Activated CD4-positive, alpha-beta T cell treated with anti-CD3 and anti-CD28 coated beads for 48 hours (primary cell): ENCODE data around the gene METRNL.
"Not testable (repeated sequence)": the region's sequence is repeated elsewhere in the genome, so short reads cannot be mapped to it uniquely, and the experiment has no call there.

ENCODE experiments used
- DNase-seq: peaks from one replicate; pipeline ENCODE4 v3.0.0-alpha.2; 2020

Gene METRNL

DNA sequence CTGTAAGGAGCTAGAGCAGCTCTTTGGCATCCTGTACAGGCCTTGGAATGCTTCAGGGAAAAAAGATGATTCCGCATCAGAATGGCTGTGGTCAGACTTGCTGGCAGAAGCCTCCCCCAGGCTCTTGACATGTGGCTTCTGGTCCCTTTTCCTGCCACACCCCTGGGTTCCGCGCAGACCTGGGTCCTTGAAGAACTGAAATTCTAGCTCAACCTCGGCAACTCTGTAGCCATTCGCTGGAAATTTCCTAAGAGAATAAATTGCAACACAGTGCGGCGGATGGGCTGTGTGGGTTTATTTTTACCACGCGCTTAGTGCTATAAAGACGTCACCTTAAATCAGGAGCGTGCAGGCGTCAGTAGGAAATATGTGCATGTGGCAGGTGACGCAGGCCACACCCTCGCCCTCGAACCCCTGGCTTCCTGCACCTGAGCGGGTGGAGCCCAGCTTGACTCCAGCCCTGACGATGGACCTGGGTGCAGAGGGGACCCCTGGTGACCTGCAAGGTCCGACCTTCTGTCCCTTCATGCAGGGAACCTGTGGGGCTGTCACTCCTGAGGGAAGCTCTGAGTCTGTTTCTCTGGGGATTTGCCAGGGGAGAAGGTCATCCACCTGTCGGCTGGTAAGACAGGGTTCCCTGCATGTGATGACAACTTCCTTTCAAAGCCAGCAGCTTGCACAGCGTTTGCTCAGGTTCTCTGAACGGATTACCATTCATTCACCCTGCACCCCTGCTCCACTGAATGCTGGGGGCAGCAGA is 46.3 kb downstream of the METRNL start:
- peak; percentile 34 for DNase-seq

- no peak for DNase-seq
These were observed 46.9 kb downstream of the METRNL start for GRCh38 chr17:83126275-83126811.

DNA sequence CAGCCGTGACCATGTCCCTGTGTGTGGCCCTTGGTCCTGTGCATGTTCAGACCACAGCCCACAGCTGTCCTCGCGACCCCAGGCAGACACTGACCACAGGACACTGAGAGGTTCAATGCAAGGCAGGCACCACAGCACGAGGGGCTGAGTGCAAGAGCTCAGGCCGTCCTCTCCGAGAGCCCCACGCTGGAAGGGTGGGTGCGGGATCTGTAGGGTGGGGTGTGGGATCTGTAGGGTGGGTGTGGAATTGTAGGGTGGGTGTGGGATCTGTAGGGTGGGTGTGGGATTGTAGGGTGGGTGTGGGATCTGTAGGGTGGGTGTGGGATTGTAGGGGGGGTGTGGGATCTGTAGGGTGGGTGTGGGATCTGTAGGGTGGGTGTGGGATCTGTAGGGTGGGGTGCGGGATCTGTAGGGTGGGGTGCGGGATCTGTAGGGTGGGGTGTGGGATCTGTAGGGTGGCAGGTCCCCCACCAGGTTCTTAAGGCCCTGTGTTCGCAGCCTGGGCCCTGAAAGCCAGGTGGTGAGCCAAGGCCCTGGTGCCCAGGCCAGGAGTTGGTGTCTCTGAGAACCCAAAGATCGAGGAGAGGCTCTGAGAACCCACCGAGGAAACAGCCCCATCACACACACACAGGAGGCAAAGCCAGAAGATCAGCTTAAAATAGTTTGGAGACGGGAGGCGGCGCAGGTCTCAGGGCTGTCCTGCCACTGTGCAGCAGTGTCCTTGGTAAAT is 48.2 kb downstream of the METRNL start:
- DNase-seq: no peak

DNA sequence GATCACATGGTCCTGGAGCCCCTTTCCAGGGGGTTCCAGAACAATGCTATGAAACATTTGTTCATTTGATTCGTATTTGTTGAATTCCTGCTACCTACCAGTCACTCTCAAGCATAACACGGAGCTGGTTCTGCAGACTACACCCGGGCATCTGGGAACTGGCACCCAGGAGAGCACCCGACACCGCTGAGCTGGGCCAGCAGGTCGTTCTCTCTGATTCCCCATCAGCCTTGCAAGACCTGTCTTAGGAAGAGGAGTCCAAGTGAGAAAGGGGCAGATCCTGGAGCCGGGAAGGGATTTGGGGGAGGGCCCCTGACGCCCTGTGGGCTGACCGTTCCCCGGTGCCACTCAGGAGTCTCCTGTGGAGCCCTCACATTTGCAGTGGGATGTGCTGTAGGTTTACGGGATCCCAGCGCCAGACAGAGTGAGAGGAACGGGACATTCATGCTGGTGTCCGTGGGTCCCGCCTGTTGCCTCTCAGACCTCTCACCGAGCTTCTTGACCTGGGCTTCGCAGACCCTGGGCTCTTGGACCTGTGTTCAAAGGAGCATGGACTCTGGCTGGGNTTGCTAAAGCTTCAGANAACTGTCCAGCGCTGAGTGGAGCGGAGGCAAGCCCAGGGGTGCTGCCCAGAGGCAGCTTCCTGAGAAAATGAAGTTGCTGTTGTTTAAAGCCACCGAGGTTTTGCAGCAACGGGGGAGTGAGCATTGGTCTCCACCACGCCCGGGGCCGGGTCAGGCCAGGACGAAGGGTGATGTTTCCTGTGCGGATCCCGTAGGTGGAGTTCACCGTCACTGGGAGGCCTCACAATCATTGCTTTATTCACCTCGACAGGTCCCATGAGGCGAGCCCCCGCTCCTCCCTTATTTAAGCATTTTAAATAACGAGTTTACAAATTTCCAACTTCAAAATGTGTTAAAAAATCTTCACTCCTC is 49.2 kb downstream of the METRNL start:
- no peak for DNase-seq

DNA sequence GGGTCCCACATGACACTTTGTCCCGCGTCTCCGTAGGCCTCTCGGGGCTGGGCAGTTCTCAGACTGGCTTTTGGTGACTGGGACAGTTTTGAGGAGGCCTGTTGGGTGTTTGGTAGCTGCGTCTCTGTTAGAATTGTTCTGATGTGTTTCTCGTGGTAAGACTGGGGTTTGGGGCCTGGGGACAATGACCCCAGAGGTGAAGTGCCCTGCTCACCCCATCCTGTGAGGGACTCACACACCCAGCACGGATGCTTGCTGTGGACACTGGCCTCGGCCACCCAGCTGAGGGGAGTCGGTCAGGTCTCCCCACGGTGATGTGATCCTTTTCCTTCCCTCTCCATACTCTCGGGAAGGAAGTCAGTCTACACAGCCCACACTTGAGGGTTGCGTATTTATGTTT is 50.3 kb downstream of the METRNL start:
- DNase-seq: no peak

- DNase-seq: no peak
These were observed 52.1 kb downstream of the METRNL start for GRCh38 chr17:83131401-83132011.

DNA sequence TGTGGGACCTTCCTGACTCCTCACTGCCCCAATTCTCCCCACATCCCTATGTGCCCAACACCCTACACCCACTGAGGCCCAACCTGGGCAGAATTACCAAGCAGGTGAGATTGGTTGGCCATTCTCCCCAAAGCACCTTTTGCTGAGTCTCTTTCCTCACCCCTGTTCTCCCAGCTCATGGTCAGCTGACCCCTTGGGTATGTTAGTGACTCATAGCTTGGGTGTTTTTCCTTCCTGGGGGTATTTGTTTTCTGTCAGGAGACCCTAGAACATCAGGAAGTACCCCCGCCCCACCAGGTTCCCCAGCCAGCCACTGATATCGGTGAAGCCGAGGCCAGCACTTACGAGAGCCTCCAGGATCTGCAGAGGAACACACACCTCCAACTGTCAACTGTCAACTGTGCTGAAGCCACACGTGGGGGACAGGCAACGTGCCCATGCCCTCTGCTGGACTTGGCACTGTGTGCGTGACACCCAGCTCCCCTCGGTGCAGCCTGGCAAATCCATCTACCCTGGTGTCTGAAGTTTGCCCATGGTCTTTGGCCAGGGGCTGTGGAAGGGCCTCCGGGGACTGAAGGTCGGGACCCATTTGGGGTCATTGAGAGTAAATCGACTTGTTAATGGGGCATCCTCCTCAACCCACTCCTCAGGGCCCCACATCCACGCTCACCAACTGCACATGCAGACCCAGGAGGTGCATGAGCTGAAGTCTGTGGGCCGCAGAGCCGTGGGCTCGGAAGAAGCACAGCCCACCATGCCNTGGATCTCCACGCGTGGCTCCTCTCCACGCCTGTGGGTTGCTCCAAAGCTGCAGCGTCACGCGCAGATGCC is 53.1 kb downstream of the METRNL start:
- no peak for DNase-seq

GRCh38 chr17:83133302-83134121 is 54.1 kb downstream of the METRNL start:
- DNase-seq: no peak

DNA sequence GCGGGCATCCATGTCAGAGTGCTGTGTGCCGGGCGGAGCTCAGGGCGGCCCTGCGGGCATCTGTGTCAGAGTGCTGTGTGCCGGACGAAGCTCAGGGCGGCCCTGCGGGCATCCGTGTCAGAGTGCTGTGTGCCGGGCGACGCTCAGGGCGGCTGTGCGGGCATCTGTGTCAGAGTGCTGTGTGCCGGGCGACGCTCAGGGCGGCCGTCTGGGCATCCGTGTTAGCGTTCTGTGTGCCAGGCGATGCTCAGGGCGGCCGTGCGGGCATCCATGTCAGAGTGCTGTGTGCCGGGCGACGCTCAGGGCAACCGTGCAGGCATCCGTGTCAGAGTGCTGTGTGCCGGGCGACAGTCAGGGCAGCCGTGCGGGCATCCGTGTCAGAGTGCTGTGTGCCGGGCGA is 55.0 kb downstream of the METRNL start:
- DNase-seq: not testable (repeated sequence)

DNA sequence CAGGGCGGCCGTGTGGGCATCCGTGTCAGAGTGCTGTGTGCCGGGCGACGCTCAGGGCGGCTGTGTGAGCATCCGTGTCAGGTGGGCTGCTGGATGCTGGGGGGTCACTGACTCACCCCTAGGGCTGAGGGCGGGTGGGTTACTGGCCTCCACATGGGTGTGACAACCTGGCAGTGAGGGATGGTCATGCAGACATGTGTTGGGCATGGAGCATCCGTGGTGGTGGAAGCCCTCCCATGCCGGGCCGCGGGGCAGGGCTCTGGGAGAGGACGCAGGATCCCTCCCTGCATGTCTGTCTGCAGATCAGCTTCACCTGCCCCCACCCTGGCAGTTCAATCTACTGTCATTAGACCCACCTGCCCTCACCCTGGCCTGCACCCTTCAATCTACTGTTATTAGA is 56.3 kb downstream of the METRNL start:
- DNase-seq: no peak

DNA sequence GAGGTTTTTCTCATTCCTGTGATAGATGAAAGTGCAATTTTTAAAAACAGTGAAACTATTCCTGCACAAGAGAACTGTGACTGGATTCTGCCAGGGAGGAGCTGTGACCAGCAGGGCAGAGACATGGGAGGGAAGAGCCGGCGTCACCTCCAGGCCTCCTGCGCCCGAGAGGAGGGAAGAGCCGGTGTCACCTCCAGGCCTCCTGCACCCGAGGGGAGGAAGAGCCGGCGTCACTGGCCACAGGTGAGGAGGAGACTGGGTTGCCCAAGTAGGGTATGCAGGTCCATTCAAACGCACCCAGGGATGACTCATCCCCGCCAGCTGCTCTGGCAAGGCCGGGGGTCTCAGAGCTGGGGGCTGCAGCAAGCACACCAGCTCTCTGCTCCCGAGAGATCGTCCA is 56.7 kb downstream of the METRNL start:
- DNase-seq: no peak

GRCh38 chr17:83136931-83137330 is 57.5 kb downstream of the METRNL start:
- no peak for DNase-seq

GRCh38 chr17:83137523-83137922 is 58.1 kb downstream of the METRNL start:
- DNase-seq: no peak

DNA sequence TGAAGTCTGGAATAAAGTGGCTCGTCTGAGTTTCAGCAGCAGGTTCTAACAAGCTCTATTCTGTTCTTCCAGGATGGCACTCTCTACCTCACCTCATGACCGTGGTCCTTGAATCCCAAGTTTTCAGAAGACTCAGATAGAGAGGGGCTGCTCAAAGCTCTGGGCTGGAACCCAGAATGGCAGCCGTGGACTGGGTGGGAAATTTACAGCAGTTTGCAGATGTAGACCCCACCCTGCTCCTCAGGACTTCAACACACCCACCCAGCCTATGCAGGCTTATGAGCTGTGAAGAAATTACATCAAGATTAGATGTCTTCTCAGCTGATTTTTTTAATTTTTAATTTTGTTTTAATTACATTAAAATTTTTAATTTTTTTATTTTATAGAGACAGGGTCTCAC is 59.4 kb downstream of the METRNL start:
- DNase-seq: no peak

DNA sequence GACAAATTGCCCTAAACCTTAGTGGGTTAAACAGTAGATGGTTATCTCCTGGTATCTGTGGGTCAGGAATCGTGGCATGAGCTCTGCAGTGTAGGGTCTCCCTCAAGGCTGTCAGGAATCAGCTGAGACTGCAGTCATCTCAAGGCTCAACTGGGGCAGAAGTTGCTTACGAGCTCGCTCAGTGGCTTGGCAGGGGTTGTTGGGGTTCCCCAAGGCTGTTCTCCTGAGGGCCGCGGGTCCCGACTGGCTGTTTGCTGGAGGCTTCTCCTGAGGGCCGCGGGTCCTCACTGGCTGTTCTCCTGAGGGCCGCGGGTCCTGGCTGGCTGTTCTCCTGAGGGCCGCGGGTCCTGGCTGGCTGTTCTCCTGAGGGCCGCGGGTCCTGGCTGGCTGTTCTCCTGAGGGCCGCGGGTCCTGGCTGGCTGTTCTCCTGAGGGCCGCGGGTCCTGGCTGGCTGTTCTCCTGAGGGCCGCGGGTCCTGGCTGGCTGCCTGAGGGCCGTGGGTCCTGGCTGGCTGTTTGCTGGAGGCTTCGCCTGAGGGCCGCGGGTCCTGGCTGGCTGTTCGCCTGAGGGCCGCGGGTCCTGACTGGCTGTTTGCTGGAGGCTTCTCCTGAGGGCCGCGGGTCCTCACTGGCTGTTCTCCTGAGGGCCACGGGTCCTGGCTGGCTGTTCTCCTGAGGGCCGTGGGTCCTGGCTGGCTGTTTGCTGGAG is 60.3 kb downstream of the METRNL start:
- not testable (repeated sequence) for DNase-seq

DNA sequence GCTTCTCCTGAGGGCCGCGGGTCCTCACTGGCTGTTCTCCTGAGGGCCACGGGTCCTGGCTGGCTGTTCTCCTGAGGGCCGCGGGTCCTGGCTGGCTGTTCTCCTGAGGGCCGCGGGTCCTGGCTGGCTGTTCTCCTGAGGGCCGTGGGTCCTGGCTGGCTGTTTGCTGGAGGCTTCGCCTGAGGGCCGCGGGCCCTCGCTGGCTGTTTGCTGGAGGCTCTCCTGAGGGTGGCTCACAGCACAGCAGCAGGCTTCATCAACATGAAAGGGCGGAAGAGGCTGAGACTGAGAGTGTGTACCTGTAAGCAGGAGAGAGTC is 60.8 kb downstream of the METRNL start:
- DNase-seq: not testable (repeated sequence)

- DNase-seq: no peak
These were observed 63.2 kb downstream of the METRNL start for GRCh38 chr17:83142619-83143018.

- DNase-seq: no peak
These were observed 64.4 kb downstream of the METRNL start for GRCh38 chr17:83143817-83144231.
